Measurements from ENCODE around the gene COX7C.

- TF ChIP-seq EZH2phosphoT487 (IDR thresholded peaks at IDR 0.05; ENCODE audit: borderline replicate concordance) (no peak), CTCF (conservative IDR thresholded peaks at IDR 0.05; ENCODE audit: low read length) (no peak)
Measured at GRCh38 chr5:86626149-86626548, 8.4 kb downstream of the COX7C start.
